ENCODE results near the gene MBL2. TPM values are rescaled to one million over a fixed set of nuclear protein-coding genes. Genes with fewer than 3 reads are reported as not detected.

Gene MBL2
- polyA plus RNA-seq, 1 donor (not counting 4 experiments of a cell fraction or from before 2014, with no cell fraction given), result not detected

GRCh38 chr10:52747694-52748093, 24.9 kb downstream of the MBL2 start:
- no peak overlapping the region for H3K27ac ChIP-seq (ENCODE audit: control insufficient read depth, insufficient read depth, low read length)
- H3K4me1 ChIP-seq (ENCODE audit: control insufficient read depth, extremely low read depth, insufficient read depth, low read length), result no peaks in the 10 kb centered on the region
- no peak overlapping the region for H3K9ac ChIP-seq (ENCODE audit: control insufficient read depth, extremely low read depth, insufficient read depth, low read length)
- no peak for DNase-seq (ENCODE audit: low read depth, low spot score)
- dilution Hi-C loops (cut with MboI; ENCODE audit: extremely low pct_ligation_motif_present, low sequenced_read_pairs), result no loop called here
- H3K4me3 ChIP-seq (ENCODE audit: control insufficient read depth in 2 of 3, extremely low read depth in 1 of 3, insufficient read depth in 2 of 3, low read depth in 1 of 3, low read length in 3 of 3), result no peak overlapping the region
- H3K79me2 ChIP-seq (ENCODE audit: control insufficient read depth, insufficient read depth, low read length), result no peaks in the 10 kb centered on the region
- H3K4me2 ChIP-seq (ENCODE audit: control insufficient read depth, extremely low read depth, insufficient read depth, low read depth, low read length), result no peak overlapping the region
- H2AFZ ChIP-seq (ENCODE audit: control insufficient read depth, low read length), result no peak overlapping the region
- no peak for FAIRE-seq
- no peaks in the 10 kb centered on the region for H3K27me3 ChIP-seq (ENCODE audit: control insufficient read depth, extremely low read depth, insufficient read depth, low read length)
- no peaks in the 10 kb centered on the region for H3K9me1 ChIP-seq (ENCODE audit: control insufficient read depth, extremely low read depth, insufficient read depth, low read length)
- no peaks in the 10 kb centered on the region for H3K9me3 ChIP-seq (ENCODE audit: control insufficient read depth, low read depth, low read length)
- no peaks in the 10 kb centered on the region for H4K20me1 ChIP-seq (ENCODE audit: control insufficient read depth, extremely low read depth, insufficient read depth, low read length)
- TF ChIP-seq, protein P1, sequence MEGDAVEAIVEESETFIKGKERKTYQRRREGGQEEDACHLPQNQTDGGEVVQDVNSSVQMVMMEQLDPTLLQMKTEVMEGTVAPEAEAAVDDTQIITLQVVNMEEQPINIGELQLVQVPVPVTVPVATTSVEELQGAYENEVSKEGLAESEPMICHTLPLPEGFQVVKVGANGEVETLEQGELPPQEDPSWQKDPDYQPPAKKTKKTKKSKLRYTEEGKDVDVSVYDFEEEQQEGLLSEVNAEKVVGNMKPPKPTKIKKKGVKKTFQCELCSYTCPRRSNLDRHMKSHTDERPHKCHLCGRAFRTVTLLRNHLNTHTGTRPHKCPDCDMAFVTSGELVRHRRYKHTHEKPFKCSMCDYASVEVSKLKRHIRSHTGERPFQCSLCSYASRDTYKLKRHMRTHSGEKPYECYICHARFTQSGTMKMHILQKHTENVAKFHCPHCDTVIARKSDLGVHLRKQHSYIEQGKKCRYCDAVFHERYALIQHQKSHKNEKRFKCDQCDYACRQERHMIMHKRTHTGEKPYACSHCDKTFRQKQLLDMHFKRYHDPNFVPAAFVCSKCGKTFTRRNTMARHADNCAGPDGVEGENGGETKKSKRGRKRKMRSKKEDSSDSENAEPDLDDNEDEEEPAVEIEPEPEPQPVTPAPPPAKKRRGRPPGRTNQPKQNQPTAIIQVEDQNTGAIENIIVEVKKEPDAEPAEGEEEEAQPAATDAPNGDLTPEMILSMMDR (optimal IDR thresholded peaks at IDR 0.05 in 1 of 3, IDR thresholded peaks at IDR 0.05 in 1 of 3, conservative IDR thresholded peaks at IDR 0.05 in 1 of 3; ENCODE audit: extremely low read depth in 1 of 3, insufficient read depth in 2 of 3, low read length in 3 of 3), result no peak
- no peak for TF ChIP-seq EZH2 (IDR thresholded peaks at IDR 0.05; ENCODE audit: low read length)
- H3K36me3 ChIP-seq (ENCODE audit: control insufficient read depth in 2 of 2, extremely low read depth in 1 of 2, insufficient read depth in 2 of 2, low read length in 2 of 2), result no peaks in the 10 kb centered on the region

- Histone ChIP-seq H3K27ac (ENCODE audit: control insufficient read depth, insufficient read depth, low read length) (no peak overlapping the region), H2AFZ (ENCODE audit: control insufficient read depth, low read length) (no peak overlapping the region), H4K20me1 (ENCODE audit: control insufficient read depth, extremely low read depth, insufficient read depth, low read length) (no peaks in the 10 kb centered on the region), H3K4me2 (ENCODE audit: control insufficient read depth, extremely low read depth, insufficient read depth, low read depth, low read length) (no peak overlapping the region), H3K27me3 (ENCODE audit: control insufficient read depth, extremely low read depth, insufficient read depth, low read length) (no peaks in the 10 kb centered on the region), H3K4me3 (ENCODE audit: control insufficient read depth in 2 of 3, extremely low read depth in 1 of 3, insufficient read depth in 2 of 3, low read depth in 1 of 3, low read length in 3 of 3) (no peak overlapping the region), H3K9me1 (ENCODE audit: control insufficient read depth, extremely low read depth, insufficient read depth, low read length) (no peaks in the 10 kb centered on the region), H3K9ac (ENCODE audit: control insufficient read depth, extremely low read depth, insufficient read depth, low read length) (no peak overlapping the region), H3K36me3 (ENCODE audit: control insufficient read depth in 2 of 2, extremely low read depth in 1 of 2, insufficient read depth in 2 of 2, low read length in 2 of 2) (no peaks in the 10 kb centered on the region), H3K9me3 (ENCODE audit: control insufficient read depth, low read depth, low read length) (no peaks in the 10 kb centered on the region), H3K79me2 (ENCODE audit: control insufficient read depth, insufficient read depth, low read length) (no peaks in the 10 kb centered on the region), H3K4me1 (ENCODE audit: control insufficient read depth, extremely low read depth, insufficient read depth, low read length) (no peaks in the 10 kb centered on the region)
- DNase-seq (ENCODE audit: low read depth, low spot score) (no peak), FAIRE-seq (no peak)
- no peak for TF ChIP-seq EZH2 (IDR thresholded peaks at IDR 0.05; ENCODE audit: low read length)
- TF ChIP-seq, protein P1 (optimal IDR thresholded peaks at IDR 0.05 in 1 of 3, IDR thresholded peaks at IDR 0.05 in 1 of 3, conservative IDR thresholded peaks at IDR 0.05 in 1 of 3; ENCODE audit: extremely low read depth in 1 of 3, insufficient read depth in 2 of 3, low read length in 3 of 3), result no peak
- dilution Hi-C loops (cut with MboI; ENCODE audit: extremely low pct_ligation_motif_present, low sequenced_read_pairs), result no loop called here
These were observed 26.4 kb downstream of the MBL2 start for GRCh38 chr10:52746169-52746568.
